ENCODE measurements around the gene PDE10A. TPM values are rescaled to one million over a fixed set of nuclear protein-coding genes. Genes with fewer than 3 reads are reported as not detected.

The PDE10A gene
- total RNA-seq, 1 experiment from 2014 or later = 0.31 TPM

DNA sequence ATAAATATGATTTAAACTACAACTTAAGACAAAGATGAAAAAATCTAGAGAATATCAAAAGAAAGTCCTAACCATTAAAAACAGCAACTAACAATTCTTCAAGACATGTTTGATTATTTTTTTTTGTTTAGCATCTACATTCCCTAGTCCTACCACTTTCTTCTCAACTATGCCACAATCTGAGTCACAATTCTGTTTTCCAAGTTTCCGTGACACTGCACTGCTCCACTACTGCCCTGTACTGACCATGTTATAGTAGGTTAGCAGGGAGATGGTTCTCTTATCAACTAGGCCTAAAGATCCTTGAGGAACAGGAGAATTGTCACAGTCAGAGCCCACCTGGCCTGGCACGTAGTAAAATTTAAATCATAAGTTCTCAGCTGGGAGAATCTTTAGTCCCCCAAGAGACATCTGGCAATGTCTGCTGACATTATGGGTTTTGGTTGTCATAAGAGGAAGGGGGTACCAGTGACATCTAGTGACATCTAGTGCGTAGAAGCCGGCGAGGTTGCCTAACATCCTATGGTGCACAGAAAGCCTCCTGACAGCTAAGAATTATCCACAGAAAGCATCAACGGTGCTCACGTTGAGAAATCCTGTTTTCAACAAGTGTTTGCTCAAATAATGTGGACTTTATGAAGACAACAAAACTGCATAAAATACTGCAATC lies 100.5 kb downstream of the PDE10A start:
- Mint-ChIP-seq H3K9me3 (peaks cover 13 to 18% of the 10 kb centered on the region in 2 experiments; a peak in 4 of 5 replicates), H3K4me1 (no peaks in the 10 kb centered on the region), H3K36me3 (ENCODE audit: insufficient read depth in 1 of 3, low read depth in 3 of 3) (peaks cover 0 to 19% (median 8%) of the 10 kb centered on the region in 3 experiments; a peak in 5 of 7 replicates), H3K27ac (no peak overlapping the region; a peak in 1 of 7 replicates), H3K4me3 (no peak overlapping the region), H3K27me3 (ENCODE audit: low read depth) (no peaks in the 10 kb centered on the region)
- H2AFZ ChIP-seq (ENCODE audit: low read length) = no peak overlapping the region
- no peak overlapping the region for H3K56ac ChIP-seq (ENCODE audit: insufficient read length, low read depth, low read length)
- H3K23ac ChIP-seq (ENCODE audit: insufficient read length, low read depth, low read length) = no peak overlapping the region
- no peak overlapping the region for H3K9ac ChIP-seq (ENCODE audit: extremely low read depth, insufficient read length, low read length)
- no peaks in the 10 kb centered on the region for H3K79me2 ChIP-seq (ENCODE audit: insufficient read depth, low read length)
- TF ChIP-seq, protein P1, sequence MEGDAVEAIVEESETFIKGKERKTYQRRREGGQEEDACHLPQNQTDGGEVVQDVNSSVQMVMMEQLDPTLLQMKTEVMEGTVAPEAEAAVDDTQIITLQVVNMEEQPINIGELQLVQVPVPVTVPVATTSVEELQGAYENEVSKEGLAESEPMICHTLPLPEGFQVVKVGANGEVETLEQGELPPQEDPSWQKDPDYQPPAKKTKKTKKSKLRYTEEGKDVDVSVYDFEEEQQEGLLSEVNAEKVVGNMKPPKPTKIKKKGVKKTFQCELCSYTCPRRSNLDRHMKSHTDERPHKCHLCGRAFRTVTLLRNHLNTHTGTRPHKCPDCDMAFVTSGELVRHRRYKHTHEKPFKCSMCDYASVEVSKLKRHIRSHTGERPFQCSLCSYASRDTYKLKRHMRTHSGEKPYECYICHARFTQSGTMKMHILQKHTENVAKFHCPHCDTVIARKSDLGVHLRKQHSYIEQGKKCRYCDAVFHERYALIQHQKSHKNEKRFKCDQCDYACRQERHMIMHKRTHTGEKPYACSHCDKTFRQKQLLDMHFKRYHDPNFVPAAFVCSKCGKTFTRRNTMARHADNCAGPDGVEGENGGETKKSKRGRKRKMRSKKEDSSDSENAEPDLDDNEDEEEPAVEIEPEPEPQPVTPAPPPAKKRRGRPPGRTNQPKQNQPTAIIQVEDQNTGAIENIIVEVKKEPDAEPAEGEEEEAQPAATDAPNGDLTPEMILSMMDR (conservative IDR thresholded peaks at IDR 0.05) = no peak
- no CpG with 5 or more reads among the region's 7 CpGs for WGBS (ENCODE audit: extremely low coverage, insufficient read length, low lambda C conversion rate)
- H3K4ac ChIP-seq (ENCODE audit: low read depth, low read length) = no peak overlapping the region
- H3T11ph ChIP-seq (ENCODE audit: low read length) = no peak overlapping the region
- no peak overlapping the region for H2BK120ac ChIP-seq (ENCODE audit: low read depth, low read length, poor library complexity, severe bottlenecking)
- H2BK15ac ChIP-seq (ENCODE audit: low read depth, low read length) = no peak overlapping the region
- H4K91ac ChIP-seq (ENCODE audit: insufficient read length, low read depth, low read length) = no peak overlapping the region
- H3K18ac ChIP-seq (ENCODE audit: insufficient read length, low read depth, low read length) = no peak overlapping the region
- H3K79me1 ChIP-seq (ENCODE audit: insufficient read depth, low read depth, low read length, poor library complexity, severe bottlenecking) = no peaks in the 10 kb centered on the region
- H3K9me3 ChIP-seq (ENCODE audit: control insufficient read depth, low read depth, low read length) = no peaks in the 10 kb centered on the region
- H3K4me1 ChIP-seq (ENCODE audit: insufficient read depth, low read length) = no peaks in the 10 kb centered on the region
- no peak overlapping the region for H4K5ac ChIP-seq (ENCODE audit: insufficient read length, low read depth, low read length)
- H3K4me2 ChIP-seq (ENCODE audit: insufficient read depth, insufficient read length, low read length) = no peak overlapping the region
- H3K14ac ChIP-seq (ENCODE audit: insufficient read depth, low read length) = no peak overlapping the region
- H2BK12ac ChIP-seq (ENCODE audit: insufficient read length, low read depth, low read length) = no peak overlapping the region
- no peak for DNase-seq
- H2BK20ac ChIP-seq (ENCODE audit: low read depth, low read length, poor library complexity, severe bottlenecking) = no peak overlapping the region
- H2BK5ac ChIP-seq (ENCODE audit: insufficient read length, low read length) = no peak overlapping the region
- no peak overlapping the region for H4K8ac ChIP-seq (replicated peaks; ENCODE audit: insufficient read length, low read depth, low read length)
- no peak overlapping the region for H3K27ac ChIP-seq (ENCODE audit: insufficient read length, low read depth, low read length)
- H3K23me2 ChIP-seq (ENCODE audit: insufficient read length, low read depth, low read length, poor library complexity, severe bottlenecking) = no peaks in the 10 kb centered on the region
- H2AK5ac ChIP-seq (ENCODE audit: insufficient read length, low read length) = no peak overlapping the region
- no peaks in the 10 kb centered on the region for H4K20me1 ChIP-seq (ENCODE audit: control insufficient read depth, insufficient read depth, insufficient read length)
- no peaks in the 10 kb centered on the region for H3K27me3 ChIP-seq (ENCODE audit: insufficient read depth, low read length)

Measured in H9 (cell line).